ENCODE results near the gene MATN4. TPM values are rescaled to one million over a fixed set of nuclear protein-coding genes. Genes with fewer than 3 reads are reported as not detected.
A peak's percentile ranks its signal among the peaks of the same experiment; 100 is the strongest.

The MATN4 gene
- total and polyA plus RNA-seq, 12 donors = 0.06 to 0.37 (median 0.16) TPM; not detected in 8

DNA sequence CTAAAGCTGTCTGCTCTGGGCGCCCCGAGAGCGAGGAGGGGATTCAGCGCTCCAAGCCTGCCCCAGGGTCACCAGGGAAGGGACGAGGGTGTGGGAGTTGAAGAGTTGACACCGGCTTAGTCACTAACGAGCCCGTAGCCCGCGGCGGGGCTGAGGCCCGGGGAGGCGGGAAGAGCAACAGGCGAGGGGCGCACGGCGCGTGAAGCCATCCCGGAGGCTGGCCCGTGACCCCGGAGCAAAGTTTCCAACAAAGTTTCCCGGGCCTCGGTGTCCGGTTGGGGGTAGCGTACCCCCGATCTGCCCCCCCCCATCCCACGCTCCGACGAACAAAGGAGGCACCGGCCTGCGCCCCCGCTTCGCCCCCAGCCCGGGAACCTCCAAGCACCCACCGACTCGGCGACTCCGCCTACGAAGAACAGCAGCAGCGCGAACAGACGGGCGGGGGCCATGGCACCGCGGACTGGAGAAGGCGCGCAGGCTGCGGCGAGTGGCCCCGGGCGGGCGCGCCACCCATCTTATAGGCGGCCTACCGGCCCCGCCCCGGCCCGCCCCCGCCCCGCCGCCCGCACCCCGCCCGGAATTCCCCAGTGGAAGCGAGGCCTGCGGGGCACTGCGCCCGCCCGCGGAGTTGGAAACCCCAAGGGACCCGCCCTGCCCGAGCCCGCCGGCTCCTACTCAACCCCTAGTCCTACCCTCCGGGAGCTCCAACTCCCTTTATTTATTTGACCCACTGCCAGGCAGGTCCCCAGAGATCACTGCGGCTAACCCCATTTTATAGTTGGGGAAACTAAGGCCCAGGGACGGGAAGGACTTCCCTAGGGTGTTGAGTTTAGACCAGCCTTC lies 40.1 kb upstream of the MATN4 start, which contains the start of gene SDC4:
TSS of gene SDC4 (minus strand) at position 489 of the 843 bp plus-strand sequence. CDS start at position 449, 40 bp downstream.
- no peaks in the 10 kb centered on the region for H3K27me3 ChIP-seq
- peaks cover 38 to 45% of the 10 kb centered on the region in 2 donors for H3K4me1 ChIP-seq (replicated peaks in 1 of 2)
- WGBS, 4 donors = 1 to 13% (median 4%) methylated on average over 1 to 77 of the region's 77 CpGs
- peak; percentile 70 to 83 (median 79) for DNase-seq
- no peaks in the 10 kb centered on the region for H3K9me3 ChIP-seq (replicated peaks in 1 of 3)
- H3K27ac ChIP-seq = peak within 1 kb of the TSS; percentile 66 to 98 (median 94)
- intact Hi-C loops (cut with DNase I) = no loop called here
- TF ChIP-seq, protein P1, sequence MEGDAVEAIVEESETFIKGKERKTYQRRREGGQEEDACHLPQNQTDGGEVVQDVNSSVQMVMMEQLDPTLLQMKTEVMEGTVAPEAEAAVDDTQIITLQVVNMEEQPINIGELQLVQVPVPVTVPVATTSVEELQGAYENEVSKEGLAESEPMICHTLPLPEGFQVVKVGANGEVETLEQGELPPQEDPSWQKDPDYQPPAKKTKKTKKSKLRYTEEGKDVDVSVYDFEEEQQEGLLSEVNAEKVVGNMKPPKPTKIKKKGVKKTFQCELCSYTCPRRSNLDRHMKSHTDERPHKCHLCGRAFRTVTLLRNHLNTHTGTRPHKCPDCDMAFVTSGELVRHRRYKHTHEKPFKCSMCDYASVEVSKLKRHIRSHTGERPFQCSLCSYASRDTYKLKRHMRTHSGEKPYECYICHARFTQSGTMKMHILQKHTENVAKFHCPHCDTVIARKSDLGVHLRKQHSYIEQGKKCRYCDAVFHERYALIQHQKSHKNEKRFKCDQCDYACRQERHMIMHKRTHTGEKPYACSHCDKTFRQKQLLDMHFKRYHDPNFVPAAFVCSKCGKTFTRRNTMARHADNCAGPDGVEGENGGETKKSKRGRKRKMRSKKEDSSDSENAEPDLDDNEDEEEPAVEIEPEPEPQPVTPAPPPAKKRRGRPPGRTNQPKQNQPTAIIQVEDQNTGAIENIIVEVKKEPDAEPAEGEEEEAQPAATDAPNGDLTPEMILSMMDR (IDR thresholded peaks at IDR 0.05) = no peak
- TF ChIP-seq POLR2A (IDR thresholded peaks at IDR 0.05) = peak; percentile 94 to 96
- no peaks in the 10 kb centered on the region for H3K36me3 ChIP-seq (replicated peaks in 1 of 2)
- peak within 1 kb of the TSS; percentile 63 to 86 (median 76) for H3K4me3 ChIP-seq

DNA sequence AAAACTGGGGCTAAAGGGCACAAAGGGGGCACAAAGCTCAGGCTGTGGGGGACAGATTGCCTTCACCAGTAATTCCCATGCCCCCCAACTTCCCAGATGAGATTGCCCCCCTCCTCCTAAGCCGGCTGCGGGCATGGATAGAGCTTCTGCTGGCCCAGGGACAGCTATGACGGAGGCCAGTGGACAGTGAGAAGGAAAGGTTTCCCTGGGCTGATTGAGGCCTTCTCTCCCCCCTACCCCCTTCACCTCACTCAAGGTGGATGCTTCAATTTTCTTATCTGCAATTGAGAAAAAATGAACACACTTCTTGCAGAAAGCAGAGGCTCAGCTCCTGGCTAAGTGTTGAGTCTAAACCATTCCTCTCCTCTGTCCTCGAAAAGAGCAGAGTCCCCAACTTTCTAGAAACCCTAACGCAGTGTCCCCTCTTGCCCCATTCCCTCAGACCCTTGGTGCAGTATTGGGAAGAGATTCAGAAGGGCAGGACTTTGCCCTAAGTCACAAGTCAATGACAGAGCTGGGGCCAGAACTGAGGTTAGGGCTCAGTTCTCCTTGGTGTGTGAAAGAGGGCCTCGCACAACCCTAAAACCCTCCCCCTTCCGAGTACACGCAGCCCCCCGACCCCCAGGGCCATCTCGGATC lies 39.3 kb upstream of the MATN4 start:
- intact Hi-C loops (cut with DNase I) = no loop called here
- TF ChIP-seq POLR2A (IDR thresholded peaks at IDR 0.05) = no peak
- TF ChIP-seq, protein P1 (IDR thresholded peaks at IDR 0.05) = no peak
- Histone ChIP-seq H3K4me1 (replicated peaks in 1 of 2) (peaks cover 46 to 52% of the 10 kb centered on the region in 2 donors), H3K36me3 (replicated peaks in 1 of 2) (no peaks in the 10 kb centered on the region), H3K27ac (peak overlapping the region; percentile 66 to 98 (median 94)), H3K27me3 (no peaks in the 10 kb centered on the region), H3K9me3 (replicated peaks in 1 of 3) (no peaks in the 10 kb centered on the region), H3K4me3 (peak overlapping the region; percentile 63 to 86 (median 76))
- 6 to 12% (median 11%) methylated on average over 5 to 10 of the region's 10 CpGs for WGBS, 4 donors
- DNase-seq = peak in 4 of 7 donors; percentile 62 to 77 (median 68)

DNA sequence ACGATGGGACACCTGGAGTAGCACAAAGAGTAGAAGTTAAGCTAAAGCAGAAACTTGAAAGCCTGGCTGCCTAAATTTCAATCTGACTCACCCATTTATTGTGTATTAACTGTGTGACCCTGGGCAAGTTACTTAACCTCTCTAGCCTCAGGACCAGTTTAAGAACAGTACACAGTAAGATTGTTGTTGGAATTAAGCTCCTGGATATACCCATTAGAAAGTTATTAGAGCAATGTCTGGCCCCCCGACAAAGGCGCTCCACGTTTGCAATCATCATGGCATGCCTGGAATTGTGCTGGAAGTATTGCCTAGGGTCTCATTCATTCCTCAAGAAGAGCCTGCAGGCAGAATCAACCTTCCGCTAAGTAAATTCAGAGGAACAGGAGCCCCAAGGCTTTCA lies 38.8 kb upstream of the MATN4 start:
- no peaks in the 10 kb centered on the region for H3K9me3 ChIP-seq (replicated peaks in 1 of 3)
- H3K27me3 ChIP-seq = no peaks in the 10 kb centered on the region
- DNase-seq = no peak
- no peaks in the 10 kb centered on the region for H3K36me3 ChIP-seq (replicated peaks in 1 of 2)
- H3K4me1 ChIP-seq (replicated peaks in 1 of 2) = peaks cover 51 to 57% of the 10 kb centered on the region in 2 donors
- H3K27ac ChIP-seq = peak overlapping the region; percentile 66 to 98 (median 94)
- intact Hi-C loops (cut with DNase I) = no loop called here
- TF ChIP-seq, protein P1 (IDR thresholded peaks at IDR 0.05) = no peak
- TF ChIP-seq POLR2A (IDR thresholded peaks at IDR 0.05) = no peak
- peak overlapping the region in 2 of 4 donors; percentile 63 to 72 for H3K4me3 ChIP-seq
- 30 to 47% (median 44%) methylated on average over 5 of the region's 5 CpGs for WGBS, 4 donors

DNA sequence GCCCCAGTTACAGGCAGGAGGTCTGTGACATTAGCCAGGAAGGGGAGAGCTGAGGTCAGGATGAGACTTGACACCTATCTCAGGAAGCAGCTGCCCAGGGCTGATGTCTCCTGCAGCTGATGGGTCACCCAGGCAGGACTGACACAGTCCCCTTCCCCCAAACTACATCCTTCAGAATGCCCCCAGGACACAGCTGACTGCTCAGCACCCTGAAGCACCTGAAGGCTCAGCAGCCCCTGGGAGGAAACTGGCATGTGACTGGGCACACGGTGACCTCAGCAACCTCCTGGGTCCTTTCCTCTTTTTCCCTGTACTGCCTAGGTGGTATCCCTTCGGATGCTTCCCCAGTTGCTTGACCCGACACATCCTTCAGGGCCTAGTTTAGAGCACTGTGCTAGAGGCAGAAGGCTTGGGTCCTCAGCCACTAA lies 38.2 kb upstream of the MATN4 start:
- Histone ChIP-seq H3K27me3 (no peaks in the 10 kb centered on the region), H3K36me3 (replicated peaks in 1 of 2) (no peaks in the 10 kb centered on the region), H3K9me3 (replicated peaks in 1 of 3) (no peaks in the 10 kb centered on the region), H3K4me3 (peak overlapping the region in 1 of 4 donors; percentile 72), H3K4me1 (replicated peaks in 1 of 2) (peaks cover 57 to 62% of the 10 kb centered on the region in 2 donors), H3K27ac (peak overlapping the region; percentile 45 to 98 (median 94))
- 48 to 67% (median 52%) methylated on average over 3 of the region's 3 CpGs for WGBS, 4 donors
- intact Hi-C loops (cut with DNase I) = no loop called here
- TF ChIP-seq, protein P1 (IDR thresholded peaks at IDR 0.05) = no peak
- TF ChIP-seq POLR2A (IDR thresholded peaks at IDR 0.05) = no peak
- peak in 1 of 7 donors; percentile 32 for DNase-seq

All from adrenal gland (tissue), 12 donors.